ENCODE data around the gene LGMN.
A peak's percentile ranks its signal among the peaks of the same experiment; 100 is the strongest.
"Not testable (repeated sequence)": the region's sequence is repeated elsewhere in the genome, so short reads cannot be mapped to it uniquely, and the experiment has no call there.

Gene LGMN

GRCh38 chr14:92698393-92698792, 50.0 kb downstream of the LGMN start:
- DNase-seq (ENCODE audit: low read depth, low spot score): no peak

GRCh38 chr14:92696366-92696765, 52.1 kb downstream of the LGMN start:
- DNase-seq (ENCODE audit: low read depth, low spot score): no peak

- DNase-seq (ENCODE audit: low read depth, low spot score): no peak
Observed at GRCh38 chr14:92695562-92695961, 52.9 kb downstream of the LGMN start.

GRCh38 chr14:92694807-92695206, 53.6 kb downstream of the LGMN start:
- no peak for DNase-seq (ENCODE audit: low read depth, low spot score)

- DNase-seq (ENCODE audit: low read depth, low spot score): no peak
Observed at GRCh38 chr14:92693998-92694795, 54.2 kb downstream of the LGMN start.

GRCh38 chr14:92692822-92693226, 55.6 kb downstream of the LGMN start:
- DNase-seq (ENCODE audit: low read depth, low spot score): no peak

- DNase-seq (ENCODE audit: low read depth, low spot score): peak; percentile 48
Observed at GRCh38 chr14:92690171-92691011, 58.0 kb downstream of the LGMN start.

- DNase-seq (ENCODE audit: low read depth, low spot score): peak; percentile 16
Observed at GRCh38 chr14:92688434-92689375, 59.7 kb downstream of the LGMN start.

- DNase-seq (ENCODE audit: low read depth, low spot score): peak; percentile 63
Observed at GRCh38 chr14:92687681-92688433, 60.6 kb downstream of the LGMN start.

GRCh38 chr14:92686900-92687427, 61.5 kb downstream of the LGMN start:
- DNase-seq (ENCODE audit: low read depth, low spot score): peak; percentile 97

GRCh38 chr14:92686411-92686899, 62.0 kb downstream of the LGMN start:
- DNase-seq (ENCODE audit: low read depth, low spot score): no peak

- no peak for DNase-seq (ENCODE audit: low read depth, low spot score)
Observed at GRCh38 chr14:92685784-92686355, 62.6 kb downstream of the LGMN start.

GRCh38 chr14:92684801-92685560, 63.4 kb downstream of the LGMN start:
- peak; percentile 24 for DNase-seq (ENCODE audit: low read depth, low spot score)

GRCh38 chr14:92683041-92683440, 65.4 kb downstream of the LGMN start:
- no peak for DNase-seq (ENCODE audit: low read depth, low spot score)

GRCh38 chr14:92680781-92681650, 67.4 kb downstream of the LGMN start:
- DNase-seq (ENCODE audit: low read depth, low spot score): peak; percentile 91

- DNase-seq (ENCODE audit: low read depth, low spot score): not testable (repeated sequence)
Observed at GRCh38 chr14:92680330-92680729, 68.1 kb downstream of the LGMN start.

GRCh38 chr14:92679246-92679645, 69.2 kb downstream of the LGMN start:
- no peak for DNase-seq (ENCODE audit: low read depth, low spot score)

GRCh38 chr14:92678766-92679165, 69.7 kb downstream of the LGMN start:
- DNase-seq (ENCODE audit: low read depth, low spot score): no peak

All from ELF-1 (cell line).